NCI-H748 (cell line): Measurements from ENCODE around the gene ATXN7L1.
"Not testable (repeated sequence)": the region's sequence is repeated elsewhere in the genome, so short reads cannot be mapped to it uniquely, and the experiment has no call there.

Experiments used
- DNase-seq: peaks from one replicate; lab custom pipeline; 2025; ENCODE audit not compliant: unreplicated experiment; lab: John Stamatoyannopoulos, UW

Gene ATXN7L1

DNA sequence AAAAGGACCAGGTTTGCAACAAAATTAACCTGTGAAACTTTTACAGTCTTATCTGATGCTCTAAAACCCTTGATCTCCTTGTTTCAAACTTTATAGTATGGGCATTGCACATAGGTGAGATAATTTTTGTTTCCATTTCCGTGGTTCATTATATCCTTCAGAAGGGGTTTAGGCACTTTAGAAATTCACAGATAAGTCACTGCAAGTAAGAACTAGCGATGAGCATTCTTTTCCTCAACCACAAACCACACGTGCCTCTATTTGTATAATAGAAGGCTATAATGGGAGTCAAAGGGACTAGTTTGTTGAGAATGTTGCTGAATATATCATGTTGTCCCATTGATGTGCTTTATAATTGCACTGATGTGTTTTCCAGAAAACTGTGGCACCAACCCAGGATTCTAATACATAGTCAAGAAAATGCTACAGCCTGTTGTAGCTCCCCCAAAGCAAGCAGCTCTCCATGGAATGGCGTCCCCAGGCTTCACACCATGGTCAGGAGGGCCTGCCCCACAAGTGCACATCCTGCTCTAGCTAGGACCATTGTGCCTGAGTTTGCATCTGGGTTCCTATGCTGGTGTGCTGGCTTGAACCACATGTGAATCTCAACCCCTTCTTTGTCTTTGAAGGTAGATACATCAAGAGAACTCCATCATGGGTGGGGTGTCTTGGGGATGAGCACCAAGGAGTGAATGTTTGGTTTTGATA, 14.0 kb upstream of the ATXN7L1 start:
- no peak for DNase-seq

DNA sequence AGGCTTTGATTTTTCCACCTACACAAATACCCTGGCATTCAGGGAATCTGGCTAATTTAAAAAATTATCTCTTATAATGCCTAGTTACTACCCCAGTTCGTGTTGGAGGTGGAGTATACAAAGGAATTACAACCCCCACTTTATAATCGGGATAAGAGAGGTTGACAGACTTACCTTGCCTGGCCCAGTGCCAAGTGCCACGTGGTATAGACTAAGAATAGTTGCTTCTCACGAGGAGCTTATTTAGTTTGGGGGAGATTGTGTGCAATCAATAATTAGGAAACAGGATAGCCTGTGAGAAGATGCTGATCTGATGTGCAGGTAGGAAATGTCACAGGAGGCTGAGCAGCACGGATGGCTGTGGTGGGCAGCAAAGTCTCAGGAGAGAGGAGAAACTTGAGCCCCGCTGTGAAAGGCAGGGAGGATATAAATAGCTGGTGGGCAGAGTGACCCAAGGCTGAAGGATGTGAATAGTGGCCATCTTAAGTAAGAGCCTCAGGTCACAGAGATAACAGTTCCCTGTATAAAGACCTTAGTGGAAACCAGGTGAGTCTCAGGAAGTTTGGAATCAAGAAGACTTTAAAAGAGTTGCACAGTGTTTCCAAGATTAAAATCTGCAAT, 11.3 kb upstream of the ATXN7L1 start:
- DNase-seq = peak; percentile 42

DNA sequence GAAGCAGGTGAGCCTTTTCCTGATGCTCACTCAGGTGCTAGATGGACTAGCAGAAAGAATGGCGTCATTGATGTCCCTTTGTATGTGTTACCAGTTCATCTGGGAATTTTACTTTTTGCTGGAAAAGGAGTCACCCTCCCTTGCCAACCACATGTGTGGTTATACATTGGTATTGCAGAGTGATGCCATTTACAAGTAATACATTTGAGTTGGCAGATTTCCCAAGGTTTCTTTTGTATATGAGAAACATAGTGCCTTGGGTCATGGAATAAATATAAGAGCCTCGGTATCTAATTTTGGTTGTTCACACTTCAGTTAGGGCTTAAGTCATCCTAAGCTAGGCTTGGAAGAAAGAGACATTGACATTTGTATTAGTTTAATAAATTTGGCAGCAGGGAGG, 10.4 kb upstream of the ATXN7L1 start:
- no peak for DNase-seq

DNA sequence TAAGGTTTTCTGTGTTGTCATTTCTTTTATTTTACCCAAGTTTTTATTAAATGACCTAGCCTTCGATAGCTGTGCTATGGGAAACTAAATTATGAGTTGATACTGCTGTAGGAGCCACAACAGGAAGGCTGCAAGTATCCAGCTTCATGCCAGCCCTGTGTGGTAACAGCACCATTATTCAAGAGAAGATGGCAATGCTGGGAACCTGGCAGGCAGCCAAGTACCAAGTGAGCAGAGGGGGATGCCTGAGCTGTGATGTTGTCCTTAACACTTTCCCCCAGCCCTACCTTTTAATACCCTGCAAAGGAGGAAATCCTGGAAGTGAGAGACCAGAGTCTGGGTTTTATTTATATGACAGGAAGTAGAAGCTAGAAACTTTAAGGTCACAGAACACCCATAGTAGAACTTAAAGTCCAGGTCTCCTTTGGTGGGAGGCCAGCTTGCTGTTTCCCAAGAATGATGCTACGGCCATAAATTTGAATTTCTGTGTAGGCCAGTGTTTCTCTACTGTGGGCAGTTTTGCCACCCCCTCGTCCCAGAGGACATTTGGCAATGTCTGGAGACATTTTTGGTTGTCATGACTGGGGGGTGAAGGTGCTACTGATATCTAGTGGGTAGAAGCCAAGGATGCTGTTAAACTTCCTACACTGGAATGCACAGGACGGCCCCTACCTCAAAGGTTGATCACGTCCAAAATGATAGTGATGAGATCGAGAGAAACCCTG, 9.2 kb upstream of the ATXN7L1 start:
- DNase-seq = peak; percentile 49

DNA sequence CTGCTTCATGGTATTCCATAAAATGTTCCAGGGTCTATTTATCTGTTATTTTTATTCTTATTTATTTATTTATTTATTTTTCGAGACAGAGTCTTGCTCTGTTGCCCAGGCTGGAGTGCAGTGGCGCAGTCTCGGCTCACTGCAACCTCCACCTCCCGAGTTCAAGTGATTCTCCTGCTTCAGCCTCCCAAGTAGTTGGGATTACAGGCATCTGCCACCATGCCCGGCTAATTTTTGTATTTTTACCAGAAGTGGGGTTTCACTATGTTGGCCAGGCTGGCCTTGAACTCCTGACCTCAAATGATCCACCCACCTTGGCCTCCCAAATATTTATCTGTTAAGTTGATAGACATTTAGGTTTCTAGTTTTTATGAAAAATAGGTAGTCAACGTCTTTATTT, 6.8 kb upstream of the ATXN7L1 start:
- DNase-seq = not testable (repeated sequence)

DNA sequence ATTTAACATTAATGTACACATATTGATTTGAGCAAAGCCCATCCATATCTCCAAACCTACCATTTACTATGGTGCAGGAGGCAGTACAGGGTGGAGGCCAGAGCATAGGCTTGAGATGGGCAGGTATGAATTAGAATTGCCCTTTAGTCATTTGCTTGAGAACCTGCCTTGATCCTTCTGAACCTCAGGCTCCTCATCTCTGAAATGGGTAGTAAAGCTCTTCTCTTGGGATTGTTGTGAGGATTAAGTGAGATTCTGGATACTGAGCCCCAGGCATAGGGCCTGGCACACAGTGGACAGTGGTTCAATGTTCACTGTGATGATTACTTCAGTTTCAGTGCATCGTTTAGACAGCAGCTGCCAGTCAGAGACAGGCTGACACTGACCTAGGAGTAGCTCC, 5.0 kb upstream of the ATXN7L1 start:
- DNase-seq = no peak

DNA sequence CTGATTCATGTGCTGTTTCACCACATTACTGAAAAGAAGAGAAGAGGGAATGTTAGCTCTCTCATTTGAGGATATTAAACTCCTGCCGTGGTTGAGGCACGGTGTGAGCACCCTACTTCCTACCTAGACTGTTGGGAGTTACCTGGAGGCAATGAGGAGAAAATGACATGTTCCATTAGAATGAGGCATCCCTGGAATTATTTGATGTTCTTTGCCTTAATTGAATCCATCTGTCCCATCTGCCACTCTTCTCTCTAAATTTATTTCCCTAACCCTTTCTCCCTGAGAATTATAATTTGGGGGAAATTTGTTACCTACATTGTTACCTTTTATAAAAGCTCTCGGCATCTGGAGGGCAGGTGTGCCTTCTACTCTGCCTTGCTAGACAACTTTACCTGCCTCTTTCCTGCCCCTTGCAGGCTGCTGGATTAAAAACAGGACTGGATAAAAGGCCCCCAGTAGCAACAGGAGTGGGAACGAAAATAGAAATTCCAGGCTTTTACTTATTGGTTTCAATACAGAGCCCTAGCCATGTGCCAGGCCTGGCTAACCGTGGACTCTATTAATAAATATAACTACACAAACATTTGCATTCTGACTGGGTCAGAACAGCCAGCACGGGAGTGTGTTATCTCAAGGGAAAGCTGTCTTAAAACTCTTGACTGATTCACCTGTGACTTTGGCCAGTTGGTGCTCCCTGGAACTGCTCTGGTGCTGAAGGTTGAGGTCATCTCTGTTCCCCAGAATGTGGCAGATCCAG, 4.4 kb upstream of the ATXN7L1 start:
- no peak for DNase-seq

DNA sequence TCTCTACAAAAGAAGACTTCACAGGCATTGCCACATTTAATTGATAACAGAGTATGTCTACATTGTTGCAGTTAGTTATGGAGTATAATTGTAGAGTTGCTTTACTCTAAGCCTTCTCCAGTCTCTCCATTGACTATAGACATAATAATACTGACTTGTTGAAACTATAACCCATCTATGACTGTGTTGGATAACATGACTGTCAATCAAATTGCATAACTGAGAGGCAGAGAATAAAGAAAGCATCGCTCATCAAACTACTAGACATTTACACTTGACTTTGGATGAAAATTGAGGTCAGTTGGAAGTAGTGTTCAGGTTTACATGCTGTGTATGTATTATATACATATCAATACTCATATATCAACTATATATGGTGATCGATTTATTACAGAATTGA, 3.4 kb upstream of the ATXN7L1 start:
- no peak for DNase-seq

DNA sequence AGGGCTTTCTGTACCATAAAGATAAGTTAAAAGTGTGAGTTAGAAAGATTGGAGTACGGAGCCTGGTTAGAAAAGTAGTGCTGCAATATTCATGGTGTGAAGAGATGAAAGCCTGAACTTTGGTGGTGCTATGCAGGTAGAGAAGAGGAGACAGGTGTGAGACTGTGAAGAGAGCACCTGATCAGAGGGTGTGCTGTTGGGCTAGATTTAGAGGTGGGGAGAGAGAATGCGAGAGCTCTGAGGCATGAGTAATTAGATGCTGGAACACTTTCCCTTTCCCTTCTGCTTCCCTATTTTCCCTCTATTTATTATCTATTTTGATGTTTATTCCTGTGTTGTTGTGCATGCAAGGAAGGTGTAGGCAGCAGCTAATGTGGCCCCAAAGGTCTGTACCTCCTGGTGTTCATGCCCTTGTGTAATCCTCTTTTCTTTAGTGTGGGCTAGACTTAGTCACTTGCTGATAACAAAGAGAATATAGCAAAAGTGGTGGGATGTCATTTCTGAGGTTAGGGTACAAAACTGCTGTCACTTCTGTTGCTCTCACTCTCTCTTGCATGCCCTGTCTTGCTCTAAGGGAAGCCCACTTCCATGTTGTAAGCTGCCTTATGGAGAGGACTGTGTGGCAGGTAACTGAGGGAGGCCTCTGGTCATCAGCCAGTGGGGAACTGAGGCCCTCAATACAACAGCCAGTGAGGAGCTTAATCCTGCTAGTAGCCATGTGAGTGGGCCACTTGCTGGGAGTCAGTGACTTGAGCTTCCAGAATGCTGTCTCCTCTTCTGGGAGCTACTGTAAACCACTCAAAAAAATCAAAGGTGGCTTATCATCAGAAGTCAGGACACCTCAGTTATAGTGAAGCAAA, 2.6 kb upstream of the ATXN7L1 start:
- DNase-seq = no peak

DNA sequence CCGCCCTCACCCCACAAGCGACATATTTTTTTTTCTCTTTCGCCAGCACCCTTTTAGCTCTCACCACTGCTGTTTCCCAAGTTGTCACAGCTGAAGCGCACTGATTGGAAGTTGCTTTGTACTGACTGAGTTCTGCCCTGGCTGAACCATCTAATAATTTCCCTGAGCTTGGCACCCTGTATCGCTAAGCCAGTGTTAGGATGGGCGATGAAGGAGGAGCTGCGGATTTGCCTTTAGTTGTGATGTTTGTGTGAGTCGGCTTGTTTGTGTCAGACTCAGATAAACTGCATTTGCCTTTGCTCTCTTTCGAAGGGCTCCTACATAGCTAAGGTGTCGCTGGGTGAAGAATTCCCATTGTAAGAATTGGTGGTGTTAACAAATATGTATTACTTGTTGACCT, 1.3 kb upstream of the ATXN7L1 start:
- DNase-seq = no peak

DNA sequence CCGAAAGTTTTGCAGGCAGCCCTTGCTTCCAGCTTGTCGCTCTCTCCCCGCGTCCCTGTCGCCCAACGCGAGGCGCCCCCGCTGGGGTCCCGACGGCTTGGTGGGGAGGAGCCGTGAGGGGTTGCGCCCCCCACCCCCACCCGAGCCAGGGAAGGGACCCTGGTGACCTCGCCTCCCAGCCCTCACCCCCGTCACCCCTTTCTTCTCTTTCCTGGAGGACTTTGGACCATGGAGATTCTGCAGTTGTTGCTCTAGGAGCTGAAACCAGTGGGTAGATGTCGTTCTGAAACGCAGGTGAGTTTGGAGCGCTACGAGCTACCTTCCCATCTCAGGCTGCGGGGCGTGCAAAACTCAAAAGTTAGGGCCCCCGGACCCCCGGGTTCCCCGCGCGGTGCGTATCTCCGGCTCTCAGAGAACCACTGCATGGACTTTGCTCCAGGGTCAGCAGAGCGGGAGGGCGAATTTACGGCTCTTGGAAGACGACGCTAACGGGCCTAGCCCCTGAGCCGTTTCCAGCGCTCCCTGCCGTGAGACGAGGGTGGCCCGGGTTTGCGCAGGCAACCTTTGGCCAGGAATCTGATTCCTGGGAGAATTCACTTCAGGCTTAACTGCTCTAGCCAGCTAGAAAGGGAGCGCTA, 684 bp upstream of the ATXN7L1 start:
- peak; percentile 57 for DNase-seq

DNA sequence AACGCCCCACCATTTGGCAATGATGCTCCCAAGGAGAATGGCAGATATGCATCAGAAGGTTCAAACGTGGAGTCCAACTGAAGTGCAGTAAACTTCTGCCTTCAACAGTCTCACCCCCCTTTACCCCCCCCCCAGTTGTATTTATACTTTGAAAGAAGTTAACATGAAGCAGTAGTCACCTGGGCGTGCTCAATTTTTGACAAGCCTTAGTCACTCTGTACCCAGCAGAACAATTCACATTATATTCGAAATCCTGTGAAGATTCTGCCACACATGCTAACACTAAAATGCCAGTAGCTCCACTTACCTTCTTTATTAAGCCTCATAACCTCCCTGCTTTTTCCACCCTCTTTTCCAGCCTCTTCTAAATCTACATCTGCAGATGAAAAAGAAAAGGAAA, 894 bp downstream of the ATXN7L1 start:
- no peak for DNase-seq

DNA sequence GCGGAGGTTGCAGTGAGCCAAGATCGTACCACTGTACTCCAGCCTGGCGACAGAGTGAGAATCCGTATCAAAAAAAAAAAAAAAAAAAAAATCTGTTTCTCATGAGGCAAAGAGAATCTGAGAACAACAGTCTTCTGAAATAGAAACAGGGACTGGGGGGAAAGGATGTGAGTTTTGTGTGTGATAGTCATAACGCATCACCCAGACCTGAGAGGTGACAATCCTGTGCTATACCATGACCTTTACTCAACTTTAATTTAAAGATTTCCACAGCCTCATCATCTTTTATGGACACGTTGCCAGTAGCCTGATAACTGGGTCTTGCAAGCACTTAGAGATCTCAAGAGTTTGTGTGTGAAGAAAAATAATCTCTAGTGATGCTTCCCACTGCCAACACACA, 2.3 kb downstream of the ATXN7L1 start:
- no peak for DNase-seq

DNA sequence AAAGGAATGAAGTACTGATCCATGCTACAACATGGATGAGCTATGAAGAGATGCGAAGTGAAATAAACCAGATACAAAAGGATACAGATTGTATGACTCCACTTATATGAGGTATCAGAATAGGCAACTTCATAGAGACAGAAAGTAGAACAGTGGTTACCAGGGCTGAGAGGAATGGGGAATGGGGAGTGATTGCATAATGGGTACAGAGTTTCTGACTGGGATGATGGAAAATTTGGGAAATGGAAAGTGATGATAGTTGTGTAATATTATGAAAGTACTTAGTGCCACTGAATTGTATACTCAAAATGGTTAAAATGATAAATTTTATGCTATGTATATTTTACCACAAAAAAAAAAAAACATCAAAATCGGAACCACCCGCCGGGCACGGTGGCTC, 3.9 kb downstream of the ATXN7L1 start:
- DNase-seq = no peak

DNA sequence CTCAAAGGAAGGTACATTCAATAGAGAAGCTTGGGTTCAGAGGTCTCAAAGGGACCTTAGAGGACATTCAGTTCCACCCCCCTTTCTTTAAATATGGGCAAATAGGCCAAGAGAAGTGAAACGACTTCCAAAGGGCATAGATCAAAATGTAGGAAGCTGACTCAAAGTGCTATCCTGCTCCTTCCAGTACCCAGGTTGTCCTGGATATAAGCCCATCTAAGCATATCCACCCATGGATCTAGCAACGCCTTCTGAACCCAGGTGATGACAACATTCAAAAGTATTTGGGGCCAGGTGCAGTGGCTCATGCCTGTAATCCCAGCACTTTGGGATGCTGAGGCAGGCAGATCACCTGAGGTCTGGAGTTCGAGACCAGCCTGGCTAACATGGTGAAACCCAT, 5.3 kb downstream of the ATXN7L1 start:
- DNase-seq = no peak

DNA sequence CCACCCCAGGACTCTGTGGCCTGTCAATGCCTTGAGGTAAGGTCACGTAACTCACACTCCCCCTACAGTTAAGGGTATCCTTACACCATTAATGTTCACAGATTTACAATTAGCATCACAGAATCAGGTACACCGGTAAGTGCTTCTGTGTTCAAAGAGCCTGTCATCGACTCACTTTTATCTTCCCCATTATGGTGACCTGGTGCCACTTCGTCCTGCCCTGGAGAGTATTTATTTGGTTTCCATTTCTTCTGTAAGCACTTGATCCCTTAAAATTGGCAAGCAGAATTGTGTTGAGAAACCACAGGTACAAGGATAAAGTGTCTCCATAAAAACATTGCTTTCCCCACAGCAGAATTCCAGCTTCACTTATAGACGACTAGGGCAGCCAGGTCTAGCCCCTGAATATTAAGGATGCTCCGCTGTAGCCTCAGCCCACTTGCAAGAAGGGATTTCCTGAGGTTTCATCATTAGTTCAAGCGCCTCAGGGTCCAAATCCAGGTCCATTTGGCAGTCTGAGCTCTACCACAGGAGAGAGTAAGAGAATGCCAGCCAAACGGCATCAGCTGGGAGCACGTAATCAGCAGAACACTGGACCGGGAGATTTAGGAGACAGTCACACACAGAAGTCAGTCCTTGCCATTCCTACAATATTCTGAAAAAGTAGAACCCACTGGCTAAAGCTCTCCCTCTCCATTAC, 10.1 kb downstream of the ATXN7L1 start:
- no peak for DNase-seq

DNA sequence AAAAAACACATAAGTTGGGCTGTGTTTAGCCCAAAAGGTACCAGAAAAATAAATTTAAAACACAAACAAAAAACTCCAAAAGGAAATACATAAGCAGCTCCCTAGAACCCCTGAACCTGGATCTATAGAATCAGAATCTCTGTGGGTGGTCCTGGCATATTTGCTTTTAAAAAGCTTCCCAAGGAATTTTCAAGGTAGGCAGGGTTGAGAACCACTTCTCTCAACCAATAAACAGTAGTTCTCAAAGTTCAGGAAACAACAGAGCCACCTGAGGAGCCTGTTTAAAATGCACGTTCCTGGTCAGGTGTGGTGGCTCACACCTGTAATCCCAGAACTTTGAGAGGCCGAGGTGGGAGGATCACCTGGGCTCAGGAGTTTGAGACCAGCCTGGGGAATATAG, 12.5 kb downstream of the ATXN7L1 start:
- no peak for DNase-seq

DNA sequence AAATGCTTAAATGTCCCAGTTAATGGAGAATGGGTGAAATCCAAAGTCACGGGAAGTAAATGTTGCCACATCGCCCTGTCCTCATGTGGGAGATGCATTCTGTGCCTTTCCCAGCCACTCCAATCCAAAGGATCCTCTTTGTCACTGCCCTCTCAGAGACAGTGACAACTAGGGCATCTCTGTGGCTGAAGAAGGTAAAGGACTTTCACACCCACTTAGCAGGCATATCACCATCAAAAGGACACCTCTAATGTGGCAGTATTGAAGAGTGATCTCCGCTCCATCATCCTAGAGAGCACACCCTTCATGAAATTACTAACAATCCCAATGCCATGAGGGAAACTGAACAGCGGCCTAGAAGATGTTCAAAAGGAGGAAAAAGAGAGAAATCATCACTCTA, 13.6 kb downstream of the ATXN7L1 start:
- DNase-seq = no peak

DNA sequence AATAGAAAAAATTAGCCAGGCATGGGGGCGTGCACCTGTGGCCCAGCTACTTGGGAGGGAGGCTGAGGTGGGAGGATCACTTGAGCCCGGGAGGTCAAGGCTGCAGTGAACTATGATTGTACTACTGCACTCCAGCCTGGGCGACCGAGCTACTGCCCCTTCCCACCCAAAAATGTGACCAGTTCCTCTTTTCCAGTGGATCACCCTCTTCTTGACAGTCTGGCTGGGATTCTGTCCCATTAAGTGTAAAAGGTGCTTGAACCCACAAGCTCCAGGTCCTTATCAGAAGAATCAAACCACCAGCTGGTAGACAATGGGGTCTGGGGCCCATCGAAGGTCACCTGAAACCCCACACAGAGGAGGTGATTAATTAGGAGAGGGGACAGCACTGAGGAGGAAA, 14.1 kb downstream of the ATXN7L1 start:
- no peak for DNase-seq

DNA sequence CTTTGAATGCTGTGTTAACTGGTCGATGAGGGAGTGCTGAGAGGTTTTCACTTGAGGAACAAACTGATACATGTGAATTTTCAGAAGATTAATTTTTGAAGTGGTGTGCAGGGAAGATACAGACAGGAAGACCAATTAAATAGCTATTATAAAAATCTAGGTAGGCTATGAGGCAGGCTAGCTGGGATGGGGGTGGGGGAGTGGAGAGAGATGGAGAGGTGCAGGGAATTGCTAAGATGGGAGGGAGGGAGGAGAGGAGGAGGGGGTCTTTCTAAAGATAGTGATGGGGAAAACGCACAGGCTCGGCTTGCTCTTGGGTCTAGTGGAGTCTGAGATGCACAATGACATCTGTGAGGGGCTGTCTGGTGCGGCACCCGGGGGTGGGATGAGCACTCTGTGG, 15.2 kb downstream of the ATXN7L1 start:
- DNase-seq = no peak
